Common myeloid progenitor, CD34-positive (primary cell): Measurements from ENCODE around the gene RRM1.
"Not testable (repeated sequence)": the region's sequence is repeated elsewhere in the genome, so short reads cannot be mapped to it uniquely, and the experiment has no call there.

Source experiments
- CTCF ChIA-PET: fragments of 350-600 bp; sonication (Branson Sonifier 250); formaldehyde crosslinking; loops from one replicate; lab custom pipeline; 2021; ENCODE audit warnings: antibody characterized with exemption; lab: Charles Lee
- POLR2A ChIA-PET: fragments of 350-600 bp; sonication (Branson Sonifier 250); formaldehyde crosslinking; loops from one replicate; lab custom pipeline; 2021; ENCODE audit warnings: antibody characterized with exemption; lab: Charles Lee
- DNase-seq, 3 donors: peaks; one replicate each; pipeline versions ENCODE4 v3.0.0 to v3.0.0-alpha.2; 2013
- H3K27ac ChIP-seq, 2 experiments: 1 replicate in 1 of 2; 2 replicates in 1 of 2; pipeline ENCODE4 v1.7.0; 2013; ENCODE audit warnings: inconsistent platforms in 2 of 2, low read length in 2 of 2, mild to moderate bottlenecking in 2 of 2, low read depth in 1 of 2, moderate library complexity in 1 of 2; ENCODE audit not compliant: severe bottlenecking in 2 of 2, insufficient read depth in 1 of 2, poor library complexity in 1 of 2
- H3K27me3 ChIP-seq, 5 experiments: replicated peaks in 2 of 5; 1 replicate in 3 of 5; 2 replicates in 2 of 5; pipeline versions ENCODE4 v1.6.1 to v1.7.0; 2013; ENCODE audit warnings: low read length in 4 of 5, mild to moderate bottlenecking in 2 of 5, moderate library complexity in 2 of 5, inconsistent platforms in 1 of 5; ENCODE audit not compliant: insufficient read depth in 5 of 5, control insufficient read depth in 4 of 5
- H3K36me3 ChIP-seq, 4 experiments: 1 replicate in 2 of 4; 2 replicates in 2 of 4; pipeline versions ENCODE4 v1.6.1 to v1.7.0; 2013; ENCODE audit warnings: low read length in 3 of 4, control low read depth in 1 of 4, mild to moderate bottlenecking in 1 of 4; ENCODE audit not compliant: control insufficient read depth in 4 of 4, insufficient read depth in 4 of 4
- H3K4me1 ChIP-seq, 4 experiments: 1 replicate in 3 of 4; 2 replicates in 1 of 4; pipeline versions ENCODE4 v1.6.1 to v1.7.1; 2013; ENCODE audit warnings: low read length in 3 of 4, mild to moderate bottlenecking in 3 of 4, control low read depth in 1 of 4, inconsistent platforms in 1 of 4, moderate library complexity in 1 of 4; ENCODE audit not compliant: control insufficient read depth in 4 of 4, insufficient read depth in 4 of 4; ENCODE audit errors: control extremely low read depth in 1 of 4
- H3K4me3 ChIP-seq, 7 experiments: 1 replicate in 4 of 7; 2 replicates in 3 of 7; pipeline versions ENCODE4 v1.5.1 to v1.7.0; 2013; ENCODE audit warnings: mild to moderate bottlenecking in 7 of 7, low read length in 6 of 7, moderate library complexity in 6 of 7, inconsistent platforms in 2 of 7, low read depth in 2 of 7, control low read depth in 1 of 7; ENCODE audit not compliant: insufficient read depth in 4 of 7, control insufficient read depth in 1 of 7; ENCODE audit errors: extremely low read depth in 1 of 7
- H3K9me3 ChIP-seq, 5 experiments: 1 replicate in 4 of 5; 2 replicates in 1 of 5; pipeline versions ENCODE4 v1.6.1 to v1.7.1; 2013; ENCODE audit warnings: low read length in 4 of 5, mild to moderate bottlenecking in 2 of 5, inconsistent platforms in 1 of 5, low read depth in 1 of 5, moderate library complexity in 1 of 5; ENCODE audit not compliant: control insufficient read depth in 4 of 5, insufficient read depth in 2 of 5; ENCODE audit errors: control extremely low read depth in 1 of 5
- WGBS: methylation state at CpG from one replicate; pipeline ENCODE4 v1.1.5; 2013; ENCODE audit not compliant: insufficient coverage; 5-methylcytosine and 5-hydroxymethylcytosine counted together

The RRM1 gene

DNA sequence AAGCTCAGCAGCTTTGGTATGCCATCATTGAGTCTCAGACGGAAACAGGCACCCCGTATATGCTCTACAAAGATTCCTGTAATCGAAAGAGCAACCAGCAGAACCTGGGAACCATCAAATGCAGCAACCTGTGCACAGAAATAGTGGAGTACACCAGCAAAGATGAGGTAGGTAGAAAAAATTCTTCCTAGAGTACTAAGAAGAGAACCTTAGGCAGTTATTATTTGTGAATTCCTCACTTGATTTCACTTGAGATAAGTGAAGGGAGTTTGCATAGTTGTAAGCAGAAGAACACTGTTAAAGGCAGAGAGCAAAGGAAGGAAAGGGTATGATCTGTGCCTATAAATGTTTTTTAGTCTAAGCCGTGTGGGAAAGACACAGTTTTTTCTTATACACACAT lies 28.6 kb downstream of the RRM1 start:
- Histone ChIP-seq H3K27ac (no peak overlapping the region), H3K27me3 (no peaks in the 10 kb centered on the region), H3K9me3 (no peaks in the 10 kb centered on the region), H3K4me3 (no peak overlapping the region), H3K4me1 (no peaks in the 10 kb centered on the region), H3K36me3 (peaks cover 24 to 81% (median 58%) of the 10 kb centered on the region in 4 experiments)
- 100% methylated on average over 3 of the region's 4 CpGs for WGBS
- POLR2A ChIA-PET, result no interaction called here
- no peak for DNase-seq
- CTCF ChIA-PET, result interaction anchor here (1.1 kb wide), 1 partner anchor 275 kb away, joined by 3 read pairs; no protein-coding TSS in a partner anchor

- 87% methylated on average over 1 of the region's 6 CpGs for WGBS
- Histone ChIP-seq H3K36me3 (peaks cover 28 to 79% (median 57%) of the 10 kb centered on the region in 4 experiments), H3K27ac (no peak overlapping the region), H3K9me3 (no peaks in the 10 kb centered on the region), H3K4me3 (no peak overlapping the region), H3K27me3 (no peaks in the 10 kb centered on the region), H3K4me1 (no peaks in the 10 kb centered on the region)
- ChIA-PET POLR2A (no interaction called here), CTCF (no interaction called here)
- DNase-seq, result no peak
Measured at GRCh38 chr11:4125141-4125540, 30.5 kb downstream of the RRM1 start.

DNA sequence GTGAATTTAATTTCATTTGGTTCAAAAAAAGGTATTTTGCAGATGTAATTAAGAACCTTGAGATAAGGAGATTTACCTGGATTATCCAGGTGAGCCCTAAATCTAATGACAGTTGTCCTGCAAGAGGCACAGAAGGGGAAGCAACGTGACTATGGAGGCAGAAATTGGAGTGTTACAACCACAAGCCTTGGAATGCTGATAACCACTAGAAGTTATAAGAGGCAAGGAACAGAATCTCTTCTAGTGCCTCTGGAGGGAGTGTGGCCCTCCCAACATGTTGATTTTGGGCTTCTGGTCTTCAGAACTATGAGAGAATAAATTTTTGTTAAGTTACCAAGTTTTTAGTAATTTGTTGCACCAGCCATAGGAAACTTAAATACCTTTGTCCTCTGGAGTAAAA lies 32.8 kb downstream of the RRM1 start:
- peaks cover 26 to 75% (median 57%) of the 10 kb centered on the region in 4 experiments for H3K36me3 ChIP-seq
- WGBS, result 100% methylated on average over 1 of the region's 1 CpG
- no peak for DNase-seq
- no peaks in the 10 kb centered on the region for H3K27me3 ChIP-seq
- POLR2A ChIA-PET, result no interaction called here
- no peaks in the 10 kb centered on the region for H3K4me1 ChIP-seq
- H3K4me3 ChIP-seq, result no peak overlapping the region
- no peaks in the 10 kb centered on the region for H3K9me3 ChIP-seq
- no peak overlapping the region for H3K27ac ChIP-seq
- CTCF ChIA-PET, result no interaction called here

DNA sequence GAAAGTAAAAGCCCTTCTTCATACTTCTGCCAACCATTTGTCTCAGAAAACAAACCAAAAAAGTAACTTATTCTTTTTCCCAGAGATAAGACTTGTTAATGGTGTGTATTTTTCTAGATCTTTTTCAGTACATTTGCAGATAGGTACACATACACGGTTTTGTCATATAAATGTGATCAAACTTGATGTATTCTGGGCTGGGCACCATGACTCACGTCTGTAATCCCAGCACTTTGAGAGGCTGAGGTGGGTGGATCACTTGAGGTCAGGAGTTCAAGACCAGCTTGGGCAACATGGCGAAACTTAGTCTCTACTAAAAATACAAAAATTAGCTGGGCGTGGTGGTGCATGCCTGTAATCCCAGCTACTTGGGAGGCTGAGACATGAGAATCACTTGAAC lies 35.6 kb downstream of the RRM1 start:
- WGBS, result 100% methylated on average over 2 of the region's 4 CpGs
- H3K36me3 ChIP-seq, result peaks cover 32 to 78% (median 54%) of the 10 kb centered on the region in 4 experiments

DNA sequence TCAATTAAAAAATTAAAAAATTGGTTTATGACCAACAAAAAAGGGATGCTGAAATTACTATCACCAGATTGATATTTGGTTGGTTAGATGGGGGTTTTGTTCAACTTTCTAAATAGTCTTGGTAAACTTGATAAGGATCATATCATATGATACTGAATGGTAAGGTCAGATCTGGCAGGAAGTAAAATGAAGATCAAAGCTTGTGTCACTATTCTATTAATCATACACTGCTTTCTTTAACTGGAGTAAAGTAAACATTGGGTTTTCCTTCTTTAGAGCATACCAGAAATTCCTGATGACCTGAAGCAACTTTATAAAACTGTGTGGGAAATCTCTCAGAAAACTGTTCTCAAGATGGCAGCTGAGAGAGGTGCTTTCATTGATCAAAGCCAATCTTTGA lies 40.2 kb downstream of the RRM1 start:
- ChIA-PET CTCF (interaction anchor here (0.5 kb wide), 1 partner anchor 250 kb away, joined by 3 read pairs; no protein-coding TSS in a partner anchor), POLR2A (no interaction called here)
- Histone ChIP-seq H3K27me3 (no peaks in the 10 kb centered on the region), H3K9me3 (peaks cover 4 to 17% (median 7%) of the 10 kb centered on the region in 5 experiments), H3K4me1 (no peaks in the 10 kb centered on the region), H3K27ac (no peak overlapping the region), H3K4me3 (no peak overlapping the region), H3K36me3 (peaks cover 39 to 64% (median 52%) of the 10 kb centered on the region in 4 experiments)
- no peak for DNase-seq

More for the DNA sequence above, 35.6 kb downstream of the RRM1 start:
- H3K9me3 ChIP-seq, H3K27ac ChIP-seq, CTCF ChIA-PET, H3K4me3 ChIP-seq, H3K27me3 ChIP-seq, H3K4me1 ChIP-seq, POLR2A ChIA-PET, DNase-seq: not testable (repeated sequence)

GRCh38 chr11:4138497-4138896 lies 43.9 kb downstream of the RRM1 start:
- Histone ChIP-seq H3K4me1 (no peaks in the 10 kb centered on the region), H3K4me3 (no peak overlapping the region), H3K36me3 (peaks cover 32 to 72% (median 54%) of the 10 kb centered on the region in 4 experiments), H3K27me3 (no peaks in the 10 kb centered on the region), H3K9me3 (peaks cover 8 to 46% (median 13%) of the 10 kb centered on the region in 5 experiments), H3K27ac (no peak overlapping the region)
- POLR2A ChIA-PET, result no interaction called here
- WGBS, result no CpG with 5 or more reads among the region's 1 CpG
- CTCF ChIA-PET, result no interaction called here
- no peak for DNase-seq

DNA sequence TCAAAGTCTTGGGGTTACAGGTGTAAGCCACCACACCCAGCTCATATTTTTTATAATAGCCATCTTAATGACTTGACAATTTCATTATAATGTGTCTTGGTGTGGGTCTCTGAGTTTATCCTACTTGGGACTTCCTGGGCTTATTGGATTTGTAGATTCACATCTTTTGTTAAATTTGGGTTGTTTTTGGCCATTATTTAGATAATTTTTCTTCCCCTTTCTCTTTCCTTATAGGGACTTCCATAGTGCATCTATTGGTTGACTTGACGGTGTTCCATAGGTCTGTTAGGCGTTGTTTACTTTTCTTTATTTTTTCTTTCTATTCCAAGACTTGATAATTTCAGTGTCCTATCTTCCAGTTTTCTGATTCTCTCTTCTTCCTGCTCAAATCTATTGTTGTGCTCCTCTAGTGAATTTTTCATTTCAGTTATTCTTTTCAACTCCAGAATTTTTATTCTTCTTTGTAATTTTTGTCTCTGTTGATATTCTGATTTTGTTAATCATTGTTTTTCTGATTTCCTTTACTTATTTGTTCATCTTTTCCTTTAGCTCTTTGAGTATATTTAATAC lies 45.6 kb downstream of the RRM1 start:
- no peaks in the 10 kb centered on the region for H3K27me3 ChIP-seq
- CTCF ChIA-PET, result interaction anchor here (0.6 kb wide), 1 partner anchor 28 kb away, joined by 3 read pairs; no protein-coding TSS in a partner anchor
- H3K9me3 ChIP-seq, result peaks cover 8 to 46% (median 13%) of the 10 kb centered on the region in 5 experiments
- H3K4me3 ChIP-seq, result no peak overlapping the region
- peak in 2 of 3 donors; percentile 36 to 61 for DNase-seq
- H3K36me3 ChIP-seq, result peaks cover 27 to 63% (median 47%) of the 10 kb centered on the region in 4 experiments
- H3K27ac ChIP-seq, result no peak overlapping the region
- 100% methylated on average over 2 of the region's 2 CpGs for WGBS
- peaks cover 0 to 6% (median 4%) of the 10 kb centered on the region in 4 experiments for H3K4me1 ChIP-seq
- POLR2A ChIA-PET, result no interaction called here
